Tibial nerve (tissue), 4 donors: ENCODE measurements around the gene SMARCD2.

Source experiments
- EP300 ChIP-seq, 2 donors: sonication (generic); formaldehyde crosslinking; IDR thresholded peaks; one replicate each; pipeline ENCODE4 v1.6.1; 2017; ENCODE audit warnings: antibody characterized with exemption in 2 of 2, mild to moderate bottlenecking in 1 of 2
- POLR2A ChIP-seq, 2 donors: fragments of 450-650 bp; IDR thresholded peaks; one replicate each; pipeline ENCODE4 v1.6.1; 2017; ENCODE audit warnings: antibody characterized with exemption in 2 of 2, mild to moderate bottlenecking in 2 of 2, moderate library complexity in 2 of 2
- TF ChIP-seq, protein P1 (sequence below), 5 experiments: fragments of 200-600 bp in 3 of 5; fragments of 450-650 bp in 2 of 5; sonication (generic) in 3 of 5; IDR thresholded peaks; one replicate each; pipeline ENCODE4 v1.5.1; 2016 to 2019; ENCODE audit warnings: antibody characterized with exemption in 5 of 5, mild to moderate bottlenecking in 3 of 5, moderate library complexity in 2 of 5

GRCh38 chr17:63792055-63792729 is 50.3 kb downstream of the SMARCD2 start:
- TF ChIP-seq, protein P1, sequence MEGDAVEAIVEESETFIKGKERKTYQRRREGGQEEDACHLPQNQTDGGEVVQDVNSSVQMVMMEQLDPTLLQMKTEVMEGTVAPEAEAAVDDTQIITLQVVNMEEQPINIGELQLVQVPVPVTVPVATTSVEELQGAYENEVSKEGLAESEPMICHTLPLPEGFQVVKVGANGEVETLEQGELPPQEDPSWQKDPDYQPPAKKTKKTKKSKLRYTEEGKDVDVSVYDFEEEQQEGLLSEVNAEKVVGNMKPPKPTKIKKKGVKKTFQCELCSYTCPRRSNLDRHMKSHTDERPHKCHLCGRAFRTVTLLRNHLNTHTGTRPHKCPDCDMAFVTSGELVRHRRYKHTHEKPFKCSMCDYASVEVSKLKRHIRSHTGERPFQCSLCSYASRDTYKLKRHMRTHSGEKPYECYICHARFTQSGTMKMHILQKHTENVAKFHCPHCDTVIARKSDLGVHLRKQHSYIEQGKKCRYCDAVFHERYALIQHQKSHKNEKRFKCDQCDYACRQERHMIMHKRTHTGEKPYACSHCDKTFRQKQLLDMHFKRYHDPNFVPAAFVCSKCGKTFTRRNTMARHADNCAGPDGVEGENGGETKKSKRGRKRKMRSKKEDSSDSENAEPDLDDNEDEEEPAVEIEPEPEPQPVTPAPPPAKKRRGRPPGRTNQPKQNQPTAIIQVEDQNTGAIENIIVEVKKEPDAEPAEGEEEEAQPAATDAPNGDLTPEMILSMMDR (IDR thresholded peaks at IDR 0.05) = no peak
- TF ChIP-seq POLR2A (IDR thresholded peaks at IDR 0.05) = no peak
- TF ChIP-seq EP300 (IDR thresholded peaks at IDR 0.05) = no peak
